ENCODE measurements around the gene CPEB2.

CPEB2 gene

DNA sequence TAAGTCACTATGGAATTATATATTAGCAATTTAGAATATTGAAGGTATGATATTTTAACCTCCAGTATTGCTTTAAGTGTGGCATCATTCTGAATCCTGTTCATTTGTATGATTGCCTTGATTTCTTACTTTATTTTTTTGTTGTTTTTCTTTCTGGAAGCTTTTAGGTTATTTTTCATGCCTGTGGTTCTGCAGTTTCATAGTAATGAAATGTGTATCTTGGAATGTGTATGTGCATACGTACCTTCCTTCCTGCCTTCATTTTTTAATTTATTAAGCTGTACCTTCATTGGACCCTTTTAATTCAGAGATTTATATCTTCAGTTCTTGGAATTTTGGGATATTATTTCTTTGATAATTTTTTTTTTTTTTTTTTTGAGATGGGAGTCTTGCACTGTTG, 22.1 kb downstream of the CPEB2 start:
- H3K9me3 Mint-ChIP-seq: no peaks in the 10 kb centered on the region
- H3K36me3 Mint-ChIP-seq: peaks cover 53% of the 10 kb centered on the region
- no peaks in the 10 kb centered on the region for H3K27me3 Mint-ChIP-seq
- no peak for ATAC-seq
- no peak overlapping the region for H3K27ac Mint-ChIP-seq
- H3K4me1 Mint-ChIP-seq: peaks cover 42% of the 10 kb centered on the region
- H3K4me3 Mint-ChIP-seq: no peak overlapping the region

DNA sequence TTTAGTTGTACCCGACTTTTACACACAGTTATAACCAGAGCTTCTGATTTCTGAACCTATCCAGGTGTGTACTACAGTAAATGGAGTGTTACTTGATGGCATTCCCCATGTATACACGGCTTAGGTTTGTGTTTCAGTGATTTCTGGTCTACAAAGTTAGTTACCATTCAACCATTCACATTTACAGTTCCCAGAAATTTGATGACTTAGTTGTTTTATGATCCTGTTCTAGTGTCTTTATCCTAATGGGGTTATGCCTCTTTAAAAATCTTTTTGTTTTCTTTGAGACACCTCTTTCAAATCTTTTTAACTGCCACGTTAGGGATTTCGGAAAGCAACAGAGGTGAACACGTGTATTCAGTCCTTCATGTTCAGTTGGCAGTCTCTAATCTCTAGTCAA, 23.4 kb downstream of the CPEB2 start:
- H3K36me3 Mint-ChIP-seq: peaks cover 41% of the 10 kb centered on the region
- H3K27ac Mint-ChIP-seq: no peak overlapping the region
- ATAC-seq: no peak
- no peaks in the 10 kb centered on the region for H3K9me3 Mint-ChIP-seq
- H3K4me3 Mint-ChIP-seq: no peak overlapping the region
- peaks cover 43% of the 10 kb centered on the region for H3K4me1 Mint-ChIP-seq
- no peaks in the 10 kb centered on the region for H3K27me3 Mint-ChIP-seq

DNA sequence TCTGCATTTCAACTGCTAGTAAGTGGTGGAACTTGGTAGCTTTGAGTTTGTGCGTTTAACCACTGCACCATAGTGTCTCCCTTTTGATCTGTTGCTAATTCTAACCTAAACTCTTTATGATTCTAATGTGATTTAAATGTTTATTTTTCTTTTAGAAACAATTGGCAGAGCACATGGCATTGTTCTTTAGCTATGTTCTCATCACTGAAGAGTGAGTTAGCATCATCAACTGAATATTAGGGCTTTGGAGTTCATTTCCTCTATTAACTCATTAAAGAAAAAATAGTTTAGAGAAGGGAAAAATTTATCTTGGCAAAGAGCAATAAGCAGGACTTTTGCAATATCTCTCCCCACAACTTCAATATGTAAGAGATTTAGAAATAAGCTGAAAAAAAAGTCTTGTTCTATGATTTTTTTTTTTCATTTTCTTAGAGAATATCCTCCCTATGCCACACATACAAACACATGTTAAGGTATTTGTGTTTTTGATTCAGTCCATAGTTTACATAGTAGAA, 25.7 kb downstream of the CPEB2 start:
- H3K27me3 Mint-ChIP-seq: no peaks in the 10 kb centered on the region
- peaks cover 28% of the 10 kb centered on the region for H3K4me1 Mint-ChIP-seq
- no peak overlapping the region for H3K27ac Mint-ChIP-seq
- H3K9me3 Mint-ChIP-seq: no peaks in the 10 kb centered on the region
- no peak overlapping the region for H3K4me3 Mint-ChIP-seq
- ATAC-seq: no peak
- H3K36me3 Mint-ChIP-seq: peaks cover 40% of the 10 kb centered on the region

DNA sequence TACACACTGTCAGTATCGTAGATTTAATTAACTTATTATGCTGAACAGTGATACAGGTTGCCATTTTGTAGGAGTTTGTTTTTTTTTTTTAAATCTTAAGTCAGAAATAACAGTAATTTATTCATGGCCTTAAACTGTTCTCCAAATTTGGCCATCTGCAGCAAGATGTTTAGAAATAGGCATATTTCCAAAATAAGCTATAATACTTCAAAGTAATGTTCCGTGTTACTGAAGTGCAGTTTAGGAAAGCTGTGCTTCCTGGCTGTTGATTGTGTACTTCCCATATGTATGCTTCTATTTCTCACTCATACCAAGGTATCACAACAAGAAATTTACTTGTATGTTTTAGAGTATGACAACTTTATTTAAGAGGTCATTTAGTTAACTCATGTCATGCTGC, 28.9 kb downstream of the CPEB2 start:
- Mint-ChIP-seq H3K9me3 (no peaks in the 10 kb centered on the region), H3K36me3 (peaks cover 37% of the 10 kb centered on the region)
- no peak for ATAC-seq

GRCh38 chr4:15031993-15032675, 29.9 kb downstream of the CPEB2 start:
- Mint-ChIP-seq H3K27ac (no peak overlapping the region), H3K27me3 (no peaks in the 10 kb centered on the region), H3K9me3 (no peaks in the 10 kb centered on the region), H3K4me3 (no peak overlapping the region), H3K36me3 (peaks cover 35% of the 10 kb centered on the region), H3K4me1 (peaks cover 23% of the 10 kb centered on the region)
- ATAC-seq: no peak

More for the DNA sequence above, 28.9 kb downstream of the CPEB2 start:
- H3K4me1 Mint-ChIP-seq: peaks cover 25% of the 10 kb centered on the region
- no peak overlapping the region for H3K27ac Mint-ChIP-seq
- no peak overlapping the region for H3K4me3 Mint-ChIP-seq
- no peaks in the 10 kb centered on the region for H3K27me3 Mint-ChIP-seq

DNA sequence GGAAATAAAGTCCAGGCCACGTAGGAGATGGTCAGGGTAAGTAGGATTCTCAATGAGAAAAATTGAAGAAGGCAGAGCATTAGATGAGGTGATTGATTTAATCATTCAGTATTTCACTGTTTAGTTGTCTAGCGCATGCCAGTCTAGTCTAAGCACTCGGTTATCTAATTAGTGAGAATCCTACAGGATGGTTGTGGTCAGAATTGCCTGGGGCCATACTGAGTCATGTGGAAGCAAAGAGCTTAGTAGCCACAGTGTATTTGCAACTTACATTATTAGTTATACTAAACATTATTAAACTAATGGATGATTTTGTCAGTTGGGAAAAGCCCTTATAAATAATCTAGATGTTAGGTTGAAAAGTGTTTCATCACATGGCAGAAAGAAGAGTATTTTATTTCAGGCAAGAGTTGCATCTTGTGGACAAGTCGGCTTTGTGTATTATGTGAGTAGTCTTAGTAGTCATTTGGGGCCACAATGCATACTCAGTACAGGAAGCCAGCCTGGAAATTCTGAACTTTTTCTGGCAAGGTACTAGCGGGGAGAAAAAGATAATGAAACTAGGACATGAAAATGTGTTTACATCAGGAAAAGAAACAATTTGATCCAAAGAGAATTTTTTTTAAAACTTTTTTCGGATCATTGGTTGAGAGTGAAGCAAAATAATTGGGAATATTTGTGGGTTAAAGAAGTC, 31.9 kb downstream of the CPEB2 start:
- H3K36me3 Mint-ChIP-seq: peaks cover 25% of the 10 kb centered on the region
- no peak for ATAC-seq

DNA sequence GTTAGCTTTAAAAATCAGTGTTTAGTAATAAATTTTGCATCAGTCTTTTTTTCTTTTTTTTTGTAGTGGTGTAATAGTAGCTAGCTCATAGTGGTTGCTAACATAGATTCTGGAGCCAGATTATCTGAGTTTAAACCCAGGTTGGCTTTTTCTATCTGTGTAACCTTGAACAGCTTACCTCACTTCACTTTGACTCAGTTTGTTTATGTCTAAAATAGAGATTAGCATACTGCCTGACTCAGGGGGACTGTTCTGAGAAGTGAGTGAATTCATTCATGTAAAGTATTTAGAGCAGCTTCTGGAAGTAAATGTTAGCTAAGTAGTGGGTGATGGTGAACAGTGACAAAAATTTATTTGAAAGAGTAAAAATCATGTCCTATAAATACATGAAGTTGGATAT, 32.9 kb downstream of the CPEB2 start:
- no peak overlapping the region for H3K4me3 Mint-ChIP-seq
- H3K9me3 Mint-ChIP-seq: no peaks in the 10 kb centered on the region
- peaks cover 5% of the 10 kb centered on the region for H3K4me1 Mint-ChIP-seq
- ATAC-seq: no peak
- H3K36me3 Mint-ChIP-seq: peaks cover 25% of the 10 kb centered on the region
- H3K27ac Mint-ChIP-seq: no peak overlapping the region
- no peaks in the 10 kb centered on the region for H3K27me3 Mint-ChIP-seq

More for the DNA sequence above, 31.9 kb downstream of the CPEB2 start:
- no peak overlapping the region for H3K4me3 Mint-ChIP-seq
- peaks cover 10% of the 10 kb centered on the region for H3K4me1 Mint-ChIP-seq
- no peaks in the 10 kb centered on the region for H3K9me3 Mint-ChIP-seq
- no peaks in the 10 kb centered on the region for H3K27me3 Mint-ChIP-seq
- H3K27ac Mint-ChIP-seq: no peak overlapping the region

DNA sequence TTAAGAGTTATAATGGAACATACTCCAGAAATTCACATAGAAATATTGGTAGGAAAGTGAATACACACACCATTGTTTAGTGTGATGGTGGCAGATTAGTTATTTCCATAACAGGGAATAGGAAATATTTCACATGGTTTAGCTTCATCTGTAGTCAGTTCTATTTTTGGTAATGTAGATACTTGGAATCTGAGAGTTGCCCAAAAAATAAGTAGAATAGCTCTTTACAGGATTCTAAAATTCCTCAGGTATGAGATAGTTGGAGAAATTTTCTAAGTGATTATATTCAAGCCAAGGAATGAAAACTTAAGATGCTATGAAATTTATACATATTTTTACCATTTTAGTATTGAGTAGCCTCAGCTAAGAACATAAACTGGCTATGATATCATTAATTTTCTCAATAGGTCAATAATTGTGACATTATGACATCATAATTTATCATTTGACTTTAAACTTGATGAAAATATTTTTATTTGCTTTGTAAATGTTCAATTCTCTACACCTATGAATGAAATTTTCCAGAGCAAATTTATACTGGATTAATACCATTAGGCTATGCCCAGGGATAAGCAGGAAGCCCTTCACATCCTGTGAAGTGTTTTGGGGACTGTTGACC, 35.8 kb downstream of the CPEB2 start:
- ATAC-seq: no peak
- Mint-ChIP-seq H3K27me3 (no peaks in the 10 kb centered on the region), H3K36me3 (peaks cover 41% of the 10 kb centered on the region), H3K9me3 (no peaks in the 10 kb centered on the region), H3K4me1 (peaks cover 5% of the 10 kb centered on the region), H3K27ac (no peak overlapping the region), H3K4me3 (no peak overlapping the region)

DNA sequence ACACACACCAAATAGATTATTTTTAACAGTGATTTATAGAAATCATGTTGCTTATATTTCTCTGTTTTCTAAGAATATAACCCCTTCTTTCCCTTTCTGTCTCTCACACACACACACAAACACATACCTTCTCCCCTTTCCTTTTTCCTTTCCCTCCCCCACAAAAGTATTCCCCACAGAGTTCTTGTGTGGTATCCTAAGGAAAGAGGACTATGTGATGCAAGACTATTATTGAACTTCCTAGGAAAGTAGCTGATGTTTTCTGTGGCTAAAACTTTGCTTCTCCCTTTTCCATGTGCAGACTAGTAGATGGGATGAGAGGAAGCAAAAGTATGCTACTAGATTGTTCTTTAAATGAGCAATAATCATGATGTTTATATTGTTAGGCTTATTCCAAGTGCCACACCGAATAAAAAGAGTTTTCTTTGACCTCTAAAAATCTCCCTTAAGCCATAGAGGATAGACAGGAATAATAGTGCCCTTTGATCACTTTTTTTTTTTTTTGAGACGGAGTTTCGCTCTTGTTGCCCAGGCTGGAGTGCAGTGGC, 38.7 kb downstream of the CPEB2 start:
- Mint-ChIP-seq H3K27me3 (no peaks in the 10 kb centered on the region), H3K4me1 (peaks cover 4% of the 10 kb centered on the region), H3K4me3 (no peak overlapping the region), H3K9me3 (no peaks in the 10 kb centered on the region), H3K27ac (no peak overlapping the region), H3K36me3 (peaks cover 31% of the 10 kb centered on the region)
- no peak for ATAC-seq

DNA sequence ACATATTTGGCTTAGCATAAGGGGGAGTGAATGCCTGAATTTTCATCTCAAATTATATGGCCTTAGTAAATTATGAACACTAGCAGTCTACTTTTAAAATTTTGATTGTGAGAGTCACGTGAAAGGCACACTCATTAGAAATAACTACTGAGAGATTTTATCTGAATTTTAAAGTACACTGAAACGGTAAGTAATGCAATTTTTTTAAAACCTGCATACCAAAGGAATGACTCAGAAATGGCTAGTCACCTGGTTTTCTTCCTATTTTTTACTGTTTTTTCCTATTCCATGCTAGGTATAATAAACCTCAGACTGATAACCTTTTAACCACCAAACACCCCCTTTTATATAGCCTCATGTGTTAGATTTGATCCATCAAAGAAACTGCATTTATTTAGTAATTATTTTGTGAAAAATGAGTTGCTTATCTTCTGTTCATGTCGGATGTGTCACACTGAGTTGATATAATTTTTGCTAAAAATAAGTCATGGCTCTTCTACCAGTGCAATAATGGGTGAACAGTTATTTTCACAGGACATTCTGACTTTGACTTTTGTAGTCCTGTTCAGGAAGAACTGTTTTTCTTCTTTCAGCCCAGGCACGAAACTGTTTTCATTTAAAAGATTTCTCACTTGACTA, 40.4 kb downstream of the CPEB2 start:
- peaks cover 44% of the 10 kb centered on the region for H3K36me3 Mint-ChIP-seq
- no peaks in the 10 kb centered on the region for H3K27me3 Mint-ChIP-seq
- no peak overlapping the region for H3K27ac Mint-ChIP-seq
- peaks cover 4% of the 10 kb centered on the region for H3K4me1 Mint-ChIP-seq
- H3K4me3 Mint-ChIP-seq: no peak overlapping the region
- H3K9me3 Mint-ChIP-seq: no peaks in the 10 kb centered on the region
- no peak for ATAC-seq

- H3K36me3 Mint-ChIP-seq: peaks cover 44% of the 10 kb centered on the region
- H3K4me1 Mint-ChIP-seq: peaks cover 4% of the 10 kb centered on the region
- H3K27ac Mint-ChIP-seq: no peak overlapping the region
- no peak overlapping the region for H3K4me3 Mint-ChIP-seq
- no peak for ATAC-seq
- H3K9me3 Mint-ChIP-seq: no peaks in the 10 kb centered on the region
- H3K27me3 Mint-ChIP-seq: no peaks in the 10 kb centered on the region
Measured at GRCh38 chr4:15043226-15043625, 40.9 kb downstream of the CPEB2 start.

GRCh38 chr4:15043922-15044321, 41.6 kb downstream of the CPEB2 start:
- Mint-ChIP-seq H3K4me1 (peaks cover 4% of the 10 kb centered on the region), H3K27ac (no peak overlapping the region), H3K36me3 (peaks cover 44% of the 10 kb centered on the region), H3K9me3 (no peaks in the 10 kb centered on the region), H3K4me3 (no peak overlapping the region), H3K27me3 (no peaks in the 10 kb centered on the region)
- no peak for ATAC-seq

DNA sequence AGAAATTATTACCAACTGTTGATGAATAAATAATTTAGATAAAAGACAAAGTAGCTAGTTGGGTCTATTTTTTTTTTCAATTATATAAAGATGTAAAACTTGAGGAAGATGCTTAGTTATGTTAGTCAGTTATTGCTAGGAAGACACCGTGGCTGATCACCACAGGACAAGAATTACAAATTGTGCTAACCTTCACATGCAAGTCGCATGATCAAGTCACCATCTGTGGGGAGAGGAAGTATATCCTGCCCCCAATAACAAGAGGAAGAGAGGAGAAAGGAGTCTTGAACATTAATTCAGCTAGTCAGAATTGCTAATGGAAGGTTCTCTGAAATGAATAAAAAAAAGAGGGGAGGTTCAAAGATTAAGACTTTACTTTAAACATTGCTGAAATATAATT, 52.3 kb downstream of the CPEB2 start:
- no peak overlapping the region for H3K27ac Mint-ChIP-seq
- H3K4me1 Mint-ChIP-seq: no peaks in the 10 kb centered on the region

GRCh38 chr4:15060213-15060612, 57.9 kb downstream of the CPEB2 start:
- H3K4me1 Mint-ChIP-seq: no peaks in the 10 kb centered on the region
- H3K27me3 Mint-ChIP-seq: no peaks in the 10 kb centered on the region
- H3K27ac Mint-ChIP-seq: no peak overlapping the region
- H3K9me3 Mint-ChIP-seq: no peaks in the 10 kb centered on the region
- H3K4me3 Mint-ChIP-seq: no peak overlapping the region
- H3K36me3 Mint-ChIP-seq: peaks cover 30% of the 10 kb centered on the region
- no peak for ATAC-seq

More for the DNA sequence above, 52.3 kb downstream of the CPEB2 start:
- no peaks in the 10 kb centered on the region for H3K9me3 Mint-ChIP-seq
- no peak for ATAC-seq
- H3K4me3 Mint-ChIP-seq: no peak overlapping the region
- H3K27me3 Mint-ChIP-seq: no peaks in the 10 kb centered on the region
- H3K36me3 Mint-ChIP-seq: peaks cover 25% of the 10 kb centered on the region

DNA sequence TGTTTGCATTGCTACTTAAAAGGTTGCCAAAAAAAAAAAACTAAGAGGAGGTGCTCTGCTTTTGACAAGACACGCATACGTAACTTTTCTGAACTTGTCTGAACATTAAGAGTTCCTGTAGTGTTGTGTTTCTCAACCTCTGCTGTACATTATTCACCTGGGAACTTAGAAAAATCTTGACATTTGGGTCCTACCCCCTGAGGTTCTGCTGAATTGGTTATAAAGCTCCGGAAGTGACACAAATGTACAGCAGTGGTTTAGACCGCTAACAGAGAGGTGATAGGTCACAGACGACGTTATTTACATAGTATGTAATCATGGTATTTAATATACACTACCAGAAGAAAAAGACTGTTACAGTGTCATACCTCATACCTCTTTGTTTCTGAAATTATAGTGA, 61.1 kb downstream of the CPEB2 start:
- H3K4me3 Mint-ChIP-seq: no peak overlapping the region
- H3K27me3 Mint-ChIP-seq: no peaks in the 10 kb centered on the region
- H3K9me3 Mint-ChIP-seq: no peaks in the 10 kb centered on the region
- no peak for ATAC-seq
- no peaks in the 10 kb centered on the region for H3K4me1 Mint-ChIP-seq
- no peak overlapping the region for H3K27ac Mint-ChIP-seq
- H3K36me3 Mint-ChIP-seq: peaks cover 38% of the 10 kb centered on the region
